ENCODE data around the gene CCDC97. TPM values are rescaled to one million over a fixed set of nuclear protein-coding genes. Genes with fewer than 3 reads are reported as not detected.
A peak's percentile ranks its signal among the peaks of the same experiment; 100 is the strongest.

CCDC97 gene
- total RNA-seq, 1 experiment from 2014 or later = 39.4 TPM

- H4K8ac ChIP-seq (replicated peaks; ENCODE audit: insufficient read length, low read depth, low read length) = no peak overlapping the region
- H3K23ac ChIP-seq (ENCODE audit: insufficient read length, low read depth, low read length) = no peak overlapping the region
- no peak overlapping the region; the same call in 1 of the 2 replicates for H2BK15ac ChIP-seq (ENCODE audit: low read depth, low read length)
- peak overlapping the region; percentile 8 for H2BK12ac ChIP-seq (ENCODE audit: insufficient read length, low read depth, low read length)
- H3K79me2 ChIP-seq (ENCODE audit: insufficient read depth, low read length) = peaks cover 28% of the 10 kb centered on the region
- peaks cover 6% of the 10 kb centered on the region for H3K79me1 ChIP-seq (ENCODE audit: insufficient read depth, low read depth, low read length, poor library complexity, severe bottlenecking)
- peaks cover 23 to 56% (median 43%) of the 10 kb centered on the region in 3 experiments for H3K36me3 Mint-ChIP-seq (ENCODE audit: insufficient read depth in 1 of 3, low read depth in 3 of 3)
- H3K9me3 Mint-ChIP-seq = peaks cover 0 to 4% of the 10 kb centered on the region in 2 experiments; a peak in 2 of 5 replicates
- peak overlapping the region; percentile 99 for H3K14ac ChIP-seq (ENCODE audit: insufficient read depth, low read length)
- no peaks in the 10 kb centered on the region for H3K27me3 ChIP-seq (ENCODE audit: insufficient read depth, low read length)
- H3K27ac Mint-ChIP-seq = peak overlapping the region; percentile 94 to 100 (median 100)
- peak overlapping the region; percentile 99 to 100 for H3K4me3 Mint-ChIP-seq
- H3K18ac ChIP-seq (ENCODE audit: insufficient read length, low read depth, low read length) = peak overlapping the region; percentile 95
- peak overlapping the region; percentile 100 for H4K91ac ChIP-seq (ENCODE audit: insufficient read length, low read depth, low read length)
- H4K20me1 ChIP-seq (ENCODE audit: control insufficient read depth, insufficient read depth, insufficient read length) = no peaks in the 10 kb centered on the region
- peaks cover 30% of the 10 kb centered on the region in 2 experiments for H3K4me1 Mint-ChIP-seq
- TF ChIP-seq CTCF (conservative IDR thresholded peaks at IDR 0.05) = no peak
- peak overlapping the region; percentile 99 for H3K4ac ChIP-seq (ENCODE audit: low read depth, low read length)
- H3K4me1 ChIP-seq (ENCODE audit: insufficient read depth, low read length) = no peaks in the 10 kb centered on the region
- peak overlapping the region; percentile 66 for H3K56ac ChIP-seq (ENCODE audit: insufficient read length, low read depth, low read length)
- DNase-seq = peak; percentile 46
- peaks cover 1% of the 10 kb centered on the region; the same call in 1 of the 2 replicates for H3K27me3 Mint-ChIP-seq (ENCODE audit: low read depth)
- peak overlapping the region; percentile 94 for H3K9ac ChIP-seq (ENCODE audit: extremely low read depth, insufficient read length, low read length)
- no peak overlapping the region for H2BK20ac ChIP-seq (ENCODE audit: low read depth, low read length, poor library complexity, severe bottlenecking)
- H2BK120ac ChIP-seq (ENCODE audit: low read depth, low read length, poor library complexity, severe bottlenecking) = peak overlapping the region; percentile 83
- H2AFZ ChIP-seq (ENCODE audit: low read length) = no peak overlapping the region
- H3K4me2 ChIP-seq (ENCODE audit: insufficient read depth, insufficient read length, low read length) = peak overlapping the region; percentile 95
- H2AK5ac ChIP-seq (ENCODE audit: insufficient read length, low read length) = no peak overlapping the region
- H3K9me3 ChIP-seq (ENCODE audit: control insufficient read depth, low read depth, low read length) = no peaks in the 10 kb centered on the region
- H4K5ac ChIP-seq (ENCODE audit: insufficient read length, low read depth, low read length) = peak overlapping the region; percentile 27
- peak overlapping the region; percentile 78 for H3T11ph ChIP-seq (ENCODE audit: low read length)
- WGBS (ENCODE audit: extremely low coverage, insufficient read length, low lambda C conversion rate) = no CpG with 5 or more reads among the region's 75 CpGs
- peak overlapping the region; percentile 55 for H2BK5ac ChIP-seq (ENCODE audit: insufficient read length, low read length)
- H3K27ac ChIP-seq (ENCODE audit: insufficient read length, low read depth, low read length) = peak overlapping the region; percentile 42
- H3K23me2 ChIP-seq (ENCODE audit: insufficient read length, low read depth, low read length, poor library complexity, severe bottlenecking) = peaks cover 18% of the 10 kb centered on the region
These were observed 45.2 kb upstream of the CCDC97 start for GRCh38 chr19:41264581-41265394.

Measured in H9 (cell line).